ENCODE data around the gene MAP1B. TPM values are rescaled to one million over a fixed set of nuclear protein-coding genes. Genes with fewer than 3 reads are reported as not detected.

MAP1B gene
- total RNA-seq, 1 experiment from 2014 or later, result 43.8 TPM

DNA sequence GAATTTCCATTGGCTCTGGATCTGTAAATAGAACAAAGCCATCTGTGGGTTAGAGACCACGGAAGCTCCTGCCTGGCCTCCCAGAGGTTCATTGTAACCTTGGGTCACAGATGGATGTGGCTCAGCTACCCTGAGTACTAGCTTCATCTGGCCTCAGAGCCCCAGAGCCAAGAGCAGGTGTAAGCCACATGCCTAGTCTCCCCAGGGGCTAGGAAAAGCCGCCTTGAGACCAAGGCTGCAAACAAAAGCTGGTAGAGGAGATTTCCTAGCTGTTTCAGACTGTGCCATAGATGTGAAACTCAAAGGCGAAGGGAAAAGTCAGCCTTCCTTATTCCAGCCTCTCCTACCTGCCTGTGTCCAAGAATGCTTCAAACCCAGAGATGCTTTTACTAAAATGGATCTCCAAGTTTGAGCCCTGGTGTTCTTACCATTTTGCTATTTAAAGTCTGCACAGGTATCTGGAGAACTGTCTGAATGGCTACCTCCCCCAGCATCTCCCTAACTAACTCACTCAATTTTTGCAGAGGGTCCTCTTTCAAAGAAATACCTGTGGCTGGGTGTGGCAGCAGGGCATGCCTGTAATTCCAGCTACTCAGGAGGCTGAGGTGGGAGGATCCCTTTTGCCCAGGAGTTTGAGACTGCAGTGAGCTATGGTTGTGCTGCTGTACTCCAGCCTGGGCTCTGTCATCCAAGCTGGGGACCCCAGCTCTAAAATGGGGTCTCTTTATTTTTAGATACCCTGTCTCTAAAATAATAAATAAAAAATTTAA is 42.3 kb upstream of the MAP1B start:
- H3K4me3 Mint-ChIP-seq (ENCODE audit: unreplicated experiment), result no peak overlapping the region
- ChIA-PET POLR2A (no interaction called here), CTCF (interaction anchor here (0.6 kb wide), 1 partner anchor 215 kb away, joined by 3 read pairs; no protein-coding TSS in a partner anchor)

DNA sequence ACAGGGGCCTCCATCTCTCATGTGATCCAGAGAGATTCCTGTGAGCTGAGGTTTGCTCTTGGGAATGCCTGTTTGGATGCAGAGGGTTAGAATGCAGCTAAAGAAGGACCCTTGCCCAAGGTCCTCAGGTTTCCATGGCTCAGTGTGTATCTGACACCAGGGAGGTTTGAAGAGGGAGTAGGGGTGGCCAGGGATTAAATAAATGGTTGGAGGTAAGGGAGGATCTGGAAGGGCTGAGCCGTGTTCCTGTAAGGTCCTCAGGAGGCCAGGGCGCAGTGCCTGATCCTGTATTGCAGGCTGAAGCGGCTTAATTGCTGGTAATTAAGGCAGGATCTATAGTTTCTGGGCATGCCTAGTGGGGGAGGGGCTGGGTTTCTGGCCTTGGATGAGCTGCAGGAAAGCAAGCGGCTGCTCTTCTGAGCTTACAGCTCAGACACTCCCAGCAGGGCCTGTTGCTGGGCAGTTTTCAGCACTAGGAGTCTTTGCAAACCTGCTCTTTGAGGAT is 41.5 kb upstream of the MAP1B start:
- TF ChIP-seq, protein P1, sequence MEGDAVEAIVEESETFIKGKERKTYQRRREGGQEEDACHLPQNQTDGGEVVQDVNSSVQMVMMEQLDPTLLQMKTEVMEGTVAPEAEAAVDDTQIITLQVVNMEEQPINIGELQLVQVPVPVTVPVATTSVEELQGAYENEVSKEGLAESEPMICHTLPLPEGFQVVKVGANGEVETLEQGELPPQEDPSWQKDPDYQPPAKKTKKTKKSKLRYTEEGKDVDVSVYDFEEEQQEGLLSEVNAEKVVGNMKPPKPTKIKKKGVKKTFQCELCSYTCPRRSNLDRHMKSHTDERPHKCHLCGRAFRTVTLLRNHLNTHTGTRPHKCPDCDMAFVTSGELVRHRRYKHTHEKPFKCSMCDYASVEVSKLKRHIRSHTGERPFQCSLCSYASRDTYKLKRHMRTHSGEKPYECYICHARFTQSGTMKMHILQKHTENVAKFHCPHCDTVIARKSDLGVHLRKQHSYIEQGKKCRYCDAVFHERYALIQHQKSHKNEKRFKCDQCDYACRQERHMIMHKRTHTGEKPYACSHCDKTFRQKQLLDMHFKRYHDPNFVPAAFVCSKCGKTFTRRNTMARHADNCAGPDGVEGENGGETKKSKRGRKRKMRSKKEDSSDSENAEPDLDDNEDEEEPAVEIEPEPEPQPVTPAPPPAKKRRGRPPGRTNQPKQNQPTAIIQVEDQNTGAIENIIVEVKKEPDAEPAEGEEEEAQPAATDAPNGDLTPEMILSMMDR (IDR thresholded peaks at IDR 0.05; ENCODE audit: unreplicated experiment), result no peak
- Mint-ChIP-seq H3K4me1 (ENCODE audit: insufficient read depth, unreplicated experiment) (peaks cover 17% of the 10 kb centered on the region), H3K27me3 (ENCODE audit: insufficient read depth, unreplicated experiment) (no peaks in the 10 kb centered on the region), H3K9me3 (ENCODE audit: unreplicated experiment) (no peaks in the 10 kb centered on the region), H3K36me3 (ENCODE audit: insufficient read depth, unreplicated experiment) (no peaks in the 10 kb centered on the region), H3K4me3 (ENCODE audit: unreplicated experiment) (no peak overlapping the region), H3K27ac (ENCODE audit: low read depth, unreplicated experiment) (no peak overlapping the region)
- BruUV-seq (replicated peaks), result no TSS peak
- ChIA-PET CTCF (no interaction called here), POLR2A (interaction anchor here (2.1 kb wide), 1 partner anchor 8 kb away, joined by 6 read pairs; no protein-coding TSS in a partner anchor)
- DNase-seq (ENCODE audit: unreplicated experiment), result no peak
- intact Hi-C loops (cut with micrococcal nuclease), result no loop called here

More for the DNA sequence above, 42.3 kb upstream of the MAP1B start:
- BruUV-seq (replicated peaks), result no TSS peak
- H3K4me1 Mint-ChIP-seq (ENCODE audit: insufficient read depth, unreplicated experiment), result peaks cover 17% of the 10 kb centered on the region
- H3K27ac Mint-ChIP-seq (ENCODE audit: low read depth, unreplicated experiment), result no peak overlapping the region
- H3K9me3 Mint-ChIP-seq (ENCODE audit: unreplicated experiment), result no peaks in the 10 kb centered on the region
- no peaks in the 10 kb centered on the region for H3K36me3 Mint-ChIP-seq (ENCODE audit: insufficient read depth, unreplicated experiment)
- no peak for DNase-seq (ENCODE audit: unreplicated experiment)
- intact Hi-C loops (cut with micrococcal nuclease), result no loop called here
- TF ChIP-seq, protein P1 (IDR thresholded peaks at IDR 0.05; ENCODE audit: unreplicated experiment), result no peak
- H3K27me3 Mint-ChIP-seq (ENCODE audit: insufficient read depth, unreplicated experiment), result no peaks in the 10 kb centered on the region

DNA sequence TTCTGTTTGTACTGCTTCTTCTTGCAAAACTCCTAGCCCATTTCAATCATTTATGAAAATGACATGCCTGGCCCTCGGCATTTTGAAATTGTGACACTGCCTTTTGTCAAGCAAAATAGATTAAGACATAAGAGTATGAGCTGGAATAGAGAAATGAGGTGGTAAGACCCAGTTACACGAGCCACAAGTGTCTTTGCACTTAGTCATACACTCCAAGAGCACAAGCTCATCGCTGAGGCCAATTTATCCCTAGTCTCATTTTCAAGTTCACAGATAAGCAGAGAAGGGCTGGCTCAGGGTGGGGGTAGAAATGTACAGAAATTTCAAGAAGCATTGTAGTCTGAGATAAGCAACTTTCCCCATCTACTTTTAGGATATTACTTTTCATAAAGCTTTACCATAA is 40.6 kb upstream of the MAP1B start:
- TF ChIP-seq, protein P1 (IDR thresholded peaks at IDR 0.05; ENCODE audit: unreplicated experiment), result no peak
- BruUV-seq (replicated peaks), result no TSS peak
- intact Hi-C loops (cut with micrococcal nuclease), result no loop called here
- POLR2A ChIA-PET, result interaction anchor here (0.6 to 2.1 kb wide), 7 partner anchors 9 to 1626 kb away, joined by 3 to 6 read pairs (median 3); no protein-coding TSS in a partner anchor
- CTCF ChIA-PET, result interaction anchor here (1.0 kb wide), 1 partner anchor 67 kb away, joined by 3 read pairs; no protein-coding TSS in a partner anchor
- DNase-seq (ENCODE audit: unreplicated experiment), result peak; percentile 66
- Mint-ChIP-seq H3K4me3 (ENCODE audit: unreplicated experiment) (no peak overlapping the region), H3K27me3 (ENCODE audit: insufficient read depth, unreplicated experiment) (no peaks in the 10 kb centered on the region), H3K4me1 (ENCODE audit: insufficient read depth, unreplicated experiment) (peaks cover 17% of the 10 kb centered on the region), H3K36me3 (ENCODE audit: insufficient read depth, unreplicated experiment) (no peaks in the 10 kb centered on the region), H3K9me3 (ENCODE audit: unreplicated experiment) (no peaks in the 10 kb centered on the region), H3K27ac (ENCODE audit: low read depth, unreplicated experiment) (no peak overlapping the region)

DNA sequence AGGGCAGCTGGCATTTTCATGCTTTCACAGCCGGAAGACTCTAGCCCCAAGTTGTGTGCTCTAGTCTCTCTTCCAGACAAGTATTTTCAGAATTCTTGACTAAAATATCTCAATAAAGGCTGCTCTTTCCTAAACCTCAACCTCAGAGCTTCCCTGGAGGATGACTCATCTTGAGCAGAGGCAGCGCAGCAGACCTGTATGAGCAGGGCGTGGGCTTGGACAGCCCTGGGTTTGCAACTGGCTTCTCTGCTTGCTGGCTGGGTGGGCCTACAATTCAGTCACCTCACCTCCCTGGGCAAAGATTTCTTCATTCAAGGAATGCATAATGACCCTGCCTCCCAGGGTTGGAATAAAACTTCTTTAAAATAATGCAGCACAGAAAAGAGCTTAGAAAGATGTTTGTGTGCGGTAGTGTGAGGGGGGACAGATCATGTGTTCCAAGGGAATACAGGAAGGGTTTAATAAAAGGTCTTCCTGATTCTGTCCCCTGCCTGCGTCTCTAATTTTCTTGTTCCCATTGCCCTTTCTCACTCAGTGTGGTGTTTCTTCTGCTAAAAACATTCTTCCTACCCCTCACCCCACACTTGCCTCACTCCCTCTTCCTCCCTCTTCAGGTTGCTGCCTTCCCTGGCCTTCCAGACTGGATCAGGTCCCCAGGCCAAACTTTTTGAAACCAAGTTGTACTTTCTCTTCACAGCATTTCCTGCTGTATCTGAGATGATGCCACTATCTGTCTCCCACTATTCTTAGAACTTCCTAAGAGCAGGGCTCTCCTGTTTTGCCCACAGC is 39.4 kb upstream of the MAP1B start:
- Mint-ChIP-seq H3K36me3 (ENCODE audit: insufficient read depth, unreplicated experiment) (no peaks in the 10 kb centered on the region), H3K9me3 (ENCODE audit: unreplicated experiment) (no peaks in the 10 kb centered on the region), H3K4me3 (ENCODE audit: unreplicated experiment) (no peak overlapping the region), H3K4me1 (ENCODE audit: insufficient read depth, unreplicated experiment) (peaks cover 17% of the 10 kb centered on the region), H3K27me3 (ENCODE audit: insufficient read depth, unreplicated experiment) (no peaks in the 10 kb centered on the region), H3K27ac (ENCODE audit: low read depth, unreplicated experiment) (peak overlapping the region; percentile 90)
- CTCF ChIA-PET, result interaction anchor here (0.7 to 1.0 kb wide), 3 partner anchors 10 to 186 kb away, joined by 3 to 7 read pairs (median 3); no protein-coding TSS in a partner anchor
- TF ChIP-seq, protein P1 (IDR thresholded peaks at IDR 0.05; ENCODE audit: unreplicated experiment), result no peak
- DNase-seq (ENCODE audit: unreplicated experiment), result peak; percentile 76
- intact Hi-C loops (cut with micrococcal nuclease), result no loop called here
- POLR2A ChIA-PET, result interaction anchor here (0.9 to 2.1 kb wide), 3 partner anchors 10 to 40 kb away, joined by 4 to 6 read pairs (median 4); no protein-coding TSS in a partner anchor
- BruUV-seq (replicated peaks), result no TSS peak

Measured in MCF 10A (cell line).